PFSK-1 (cell line): ENCODE measurements around the gene DYRK2.

Experiments
- FOXP2 ChIP-seq: optimal IDR thresholded peaks from 2 replicates; pipeline ENCODE3; 2011; ENCODE audit warnings: borderline replicate concordance, control low read depth, inconsistent platforms; ENCODE audit not compliant: insufficient read depth; ENCODE audit errors: extremely low read length, extremely low read depth
- POLR2AphosphoS5 ChIP-seq: IDR thresholded peaks from 2 replicates; pipeline ENCODE4 v1.6.1; 2012; ENCODE audit warnings: low read depth, mild to moderate bottlenecking, control low read depth, low read length, moderate library complexity
- SIN3A ChIP-seq: IDR thresholded peaks from 2 replicates; pipeline ENCODE4 v1.6.1; 2012; ENCODE audit warnings: mild to moderate bottlenecking, low read length, moderate library complexity, borderline replicate concordance; ENCODE audit not compliant: insufficient read depth
- TAF1 ChIP-seq: IDR thresholded peaks from 2 replicates; pipeline ENCODE4 v1.6.1; 2012; ENCODE audit warnings: low read length, control low read depth, borderline replicate concordance; ENCODE audit not compliant: insufficient read depth
- TF ChIP-seq, protein P1 (sequence below), 2 experiments: IDR thresholded peaks; 2 replicates each; pipeline versions ENCODE4 v1.6.1 to v1.8.0; 2011 to 2012; ENCODE audit warnings: low read depth in 2 of 2, low read length in 2 of 2, control low read depth in 1 of 2, inconsistent platforms in 1 of 2, mild to moderate bottlenecking in 1 of 2, moderate library complexity in 1 of 2; ENCODE audit not compliant: insufficient read depth in 1 of 2

DYRK2 gene

GRCh38 chr12:67640863-67641262 lies 7.7 kb upstream of the DYRK2 start:
- TF ChIP-seq TAF1 (no peak), FOXP2 (no peak), POLR2AphosphoS5 (no peak), SIN3A (no peak)
- TF ChIP-seq, protein P1, sequence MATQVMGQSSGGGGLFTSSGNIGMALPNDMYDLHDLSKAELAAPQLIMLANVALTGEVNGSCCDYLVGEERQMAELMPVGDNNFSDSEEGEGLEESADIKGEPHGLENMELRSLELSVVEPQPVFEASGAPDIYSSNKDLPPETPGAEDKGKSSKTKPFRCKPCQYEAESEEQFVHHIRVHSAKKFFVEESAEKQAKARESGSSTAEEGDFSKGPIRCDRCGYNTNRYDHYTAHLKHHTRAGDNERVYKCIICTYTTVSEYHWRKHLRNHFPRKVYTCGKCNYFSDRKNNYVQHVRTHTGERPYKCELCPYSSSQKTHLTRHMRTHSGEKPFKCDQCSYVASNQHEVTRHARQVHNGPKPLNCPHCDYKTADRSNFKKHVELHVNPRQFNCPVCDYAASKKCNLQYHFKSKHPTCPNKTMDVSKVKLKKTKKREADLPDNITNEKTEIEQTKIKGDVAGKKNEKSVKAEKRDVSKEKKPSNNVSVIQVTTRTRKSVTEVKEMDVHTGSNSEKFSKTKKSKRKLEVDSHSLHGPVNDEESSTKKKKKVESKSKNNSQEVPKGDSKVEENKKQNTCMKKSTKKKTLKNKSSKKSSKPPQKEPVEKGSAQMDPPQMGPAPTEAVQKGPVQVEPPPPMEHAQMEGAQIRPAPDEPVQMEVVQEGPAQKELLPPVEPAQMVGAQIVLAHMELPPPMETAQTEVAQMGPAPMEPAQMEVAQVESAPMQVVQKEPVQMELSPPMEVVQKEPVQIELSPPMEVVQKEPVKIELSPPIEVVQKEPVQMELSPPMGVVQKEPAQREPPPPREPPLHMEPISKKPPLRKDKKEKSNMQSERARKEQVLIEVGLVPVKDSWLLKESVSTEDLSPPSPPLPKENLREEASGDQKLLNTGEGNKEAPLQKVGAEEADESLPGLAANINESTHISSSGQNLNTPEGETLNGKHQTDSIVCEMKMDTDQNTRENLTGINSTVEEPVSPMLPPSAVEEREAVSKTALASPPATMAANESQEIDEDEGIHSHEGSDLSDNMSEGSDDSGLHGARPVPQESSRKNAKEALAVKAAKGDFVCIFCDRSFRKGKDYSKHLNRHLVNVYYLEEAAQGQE (IDR thresholded peaks at IDR 0.05; ENCODE audit: insufficient read depth in 1 of 2, low read depth in 2 of 2, low read length in 2 of 2) = no peak

- TF ChIP-seq TAF1 = no peak
- TF ChIP-seq, protein P1 (IDR thresholded peaks at IDR 0.05; ENCODE audit: insufficient read depth in 1 of 2, low read depth in 2 of 2, low read length in 2 of 2) = no peak
- no peak for TF ChIP-seq FOXP2
- no peak for TF ChIP-seq POLR2AphosphoS5
- no peak for TF ChIP-seq SIN3A
Measured at GRCh38 chr12:67645126-67645525, 3.4 kb upstream of the DYRK2 start.

GRCh38 chr12:67645601-67646000 lies 2.9 kb upstream of the DYRK2 start:
- TF ChIP-seq SIN3A (no peak), FOXP2 (no peak), POLR2AphosphoS5 (no peak), TAF1 (no peak)
- TF ChIP-seq, protein P1 (IDR thresholded peaks at IDR 0.05; ENCODE audit: insufficient read depth in 1 of 2, low read depth in 2 of 2, low read length in 2 of 2) = no peak

DNA sequence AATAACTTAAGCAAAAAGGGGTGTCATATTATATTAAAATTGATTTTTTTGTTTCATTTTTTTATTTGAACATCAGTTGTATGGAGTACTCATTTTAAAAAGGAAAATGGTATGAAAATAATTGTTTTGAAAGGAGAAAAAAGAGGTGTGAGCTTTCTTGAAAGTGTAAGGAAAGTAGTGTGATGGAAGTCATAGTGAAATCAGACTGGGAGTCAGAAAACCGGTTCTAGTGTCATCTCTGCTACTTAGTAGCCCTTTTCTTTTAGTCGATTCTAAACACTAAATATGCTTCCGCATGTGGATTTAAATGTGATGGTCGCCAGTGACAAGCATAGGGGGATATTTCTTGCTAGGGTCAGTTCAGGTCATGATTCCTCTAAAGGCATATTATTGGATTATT lies 1.8 kb upstream of the DYRK2 start:
- TF ChIP-seq SIN3A = no peak
- TF ChIP-seq TAF1 = no peak
- TF ChIP-seq POLR2AphosphoS5 = no peak
- no peak for TF ChIP-seq FOXP2
- TF ChIP-seq, protein P1 (IDR thresholded peaks at IDR 0.05; ENCODE audit: insufficient read depth in 1 of 2, low read depth in 2 of 2, low read length in 2 of 2) = no peak

DNA sequence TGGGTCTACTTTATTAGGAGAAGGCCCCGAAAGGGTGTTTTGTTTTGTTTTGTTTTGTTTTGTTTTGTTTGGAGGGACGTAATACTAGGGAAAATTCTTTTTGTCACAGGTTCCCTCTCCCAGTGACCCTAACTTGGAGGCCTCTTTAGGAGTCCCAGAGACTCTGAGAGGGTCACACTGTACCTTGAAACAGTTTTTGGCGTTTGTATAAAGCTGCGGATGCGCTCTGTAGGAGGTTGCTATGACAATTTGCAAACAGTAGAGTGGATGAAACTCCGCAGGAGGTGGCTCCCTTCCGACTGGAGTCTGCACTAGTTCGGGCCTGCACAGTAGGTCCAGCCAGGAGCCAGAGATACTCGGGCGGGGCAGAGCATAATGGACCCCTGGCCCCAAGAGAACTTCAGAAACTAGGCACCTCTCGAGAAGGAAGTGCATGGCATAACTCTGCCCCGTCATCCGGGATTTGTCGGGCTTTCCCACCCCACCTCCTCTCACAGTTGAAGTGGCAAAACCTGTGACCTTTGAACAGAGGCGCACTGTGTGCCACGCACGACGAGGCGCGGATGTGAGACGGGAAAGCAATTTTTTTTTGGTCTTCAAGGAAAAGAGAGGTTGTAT lies 1.3 kb upstream of the DYRK2 start:
- no peak for TF ChIP-seq FOXP2
